GM12878 (cell line): ENCODE measurements around the gene RNF126.

Experiments used
- BHLHE40 ChIP-seq, 2 experiments: fragments of 450-650 bp in 1 of 2; IDR thresholded peaks; 2 replicates each; pipeline ENCODE4 v1.6.1; 2011 to 2017; ENCODE audit warnings: low read depth in 2 of 2, borderline replicate concordance in 1 of 2, improper control_type of control experiment in 1 of 2, low read length in 1 of 2, mild to moderate bottlenecking in 1 of 2
- CBX5 ChIP-seq: sonication (generic); IDR thresholded peaks from 2 replicates; pipeline ENCODE4 v1.6.1; 2016; ENCODE audit warnings: low read depth, moderate library complexity, mild to moderate bottlenecking, inconsistent platforms
- ELK1 ChIP-seq: IDR thresholded peaks from 2 replicates; pipeline ENCODE4 v1.6.1; 2012; ENCODE audit warnings: low read depth, low read length, improper control_type of control experiment
- EP300 ChIP-seq, 2 experiments: fragments of 150-350 bp in 1 of 2; IDR thresholded peaks; 2 replicates each; pipeline ENCODE4 v1.6.1; 2011 to 2012; ENCODE audit warnings: low read depth in 2 of 2, low read length in 2 of 2, borderline replicate concordance in 1 of 2, improper control_type of control experiment in 1 of 2, inconsistent platforms in 1 of 2; ENCODE audit not compliant: control insufficient read depth in 1 of 2
- MTA2 ChIP-seq: fragments of 450-650 bp; IDR thresholded peaks from 2 replicates; pipeline ENCODE4 v1.6.1; 2016; ENCODE audit warnings: low read depth, mild to moderate bottlenecking, moderate library complexity
- MYC ChIP-seq: IDR thresholded peaks from 2 replicates; pipeline ENCODE4 v1.6.1; 2011; ENCODE audit warnings: mild to moderate bottlenecking, low read length, moderate library complexity, inconsistent platforms; ENCODE audit not compliant: insufficient read depth, insufficient replicate concordance, insufficient read length, severe bottlenecking
- PBX3 ChIP-seq: IDR thresholded peaks from 2 replicates; pipeline ENCODE4 v1.6.1; 2011; ENCODE audit warnings: mild to moderate bottlenecking, low read depth, low read length, moderate library complexity; ENCODE audit not compliant: insufficient replicate concordance
- POLR2AphosphoS2 ChIP-seq: IDR thresholded peaks from 2 replicates; pipeline ENCODE4 v1.6.1; 2011; ENCODE audit warnings: low read depth, mild to moderate bottlenecking, low read length, improper control_type of control experiment, moderate library complexity
- ZNF687 ChIP-seq: fragments of 450-650 bp; IDR thresholded peaks from 2 replicates; pipeline ENCODE4 v1.6.1; 2017; ENCODE audit warnings: mild to moderate bottlenecking, moderate library complexity
- TF ChIP-seq, protein P1 (sequence below): IDR thresholded peaks from 2 replicates; pipeline ENCODE4 v1.6.1; 2012; ENCODE audit warnings: low read length, inconsistent platforms
- TF ChIP-seq, protein P2 (sequence below), 3 experiments: IDR thresholded peaks in 2 of 3; conservative IDR thresholded peaks in 1 of 3; 2 replicates each; pipeline ENCODE4 v1.5.1; 2011; ENCODE audit warnings: low read depth in 3 of 3, low read length in 3 of 3, mild to moderate bottlenecking in 3 of 3, control low read depth in 2 of 3, moderate library complexity in 2 of 3, inconsistent platforms in 1 of 3, mixed read lengths in 1 of 3; ENCODE audit not compliant: control insufficient read depth in 2 of 3, insufficient read depth in 1 of 3; ENCODE audit errors: extremely low read depth in 1 of 3
- TF ChIP-seq, protein P3 (sequence below): fragments of 450-650 bp; IDR thresholded peaks from 2 replicates; pipeline ENCODE4 v1.6.1; 2016; ENCODE audit warnings: mild to moderate bottlenecking, moderate library complexity, borderline replicate concordance
- TF ChIP-seq, protein P4 (sequence below): fragments of 450-650 bp; IDR thresholded peaks from 2 replicates; pipeline ENCODE4 v1.6.1; 2018; ENCODE audit warnings: mild to moderate bottlenecking, low read depth, moderate library complexity; ENCODE audit not compliant: partially characterized antibody

GRCh38 chr19:676007-676338, 13.0 kb upstream of the RNF126 start:
- TF ChIP-seq, protein P1, sequence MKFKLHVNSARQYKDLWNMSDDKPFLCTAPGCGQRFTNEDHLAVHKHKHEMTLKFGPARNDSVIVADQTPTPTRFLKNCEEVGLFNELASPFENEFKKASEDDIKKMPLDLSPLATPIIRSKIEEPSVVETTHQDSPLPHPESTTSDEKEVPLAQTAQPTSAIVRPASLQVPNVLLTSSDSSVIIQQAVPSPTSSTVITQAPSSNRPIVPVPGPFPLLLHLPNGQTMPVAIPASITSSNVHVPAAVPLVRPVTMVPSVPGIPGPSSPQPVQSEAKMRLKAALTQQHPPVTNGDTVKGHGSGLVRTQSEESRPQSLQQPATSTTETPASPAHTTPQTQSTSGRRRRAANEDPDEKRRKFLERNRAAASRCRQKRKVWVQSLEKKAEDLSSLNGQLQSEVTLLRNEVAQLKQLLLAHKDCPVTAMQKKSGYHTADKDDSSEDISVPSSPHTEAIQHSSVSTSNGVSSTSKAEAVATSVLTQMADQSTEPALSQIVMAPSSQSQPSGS, result no peak
- TF ChIP-seq, protein P2, sequence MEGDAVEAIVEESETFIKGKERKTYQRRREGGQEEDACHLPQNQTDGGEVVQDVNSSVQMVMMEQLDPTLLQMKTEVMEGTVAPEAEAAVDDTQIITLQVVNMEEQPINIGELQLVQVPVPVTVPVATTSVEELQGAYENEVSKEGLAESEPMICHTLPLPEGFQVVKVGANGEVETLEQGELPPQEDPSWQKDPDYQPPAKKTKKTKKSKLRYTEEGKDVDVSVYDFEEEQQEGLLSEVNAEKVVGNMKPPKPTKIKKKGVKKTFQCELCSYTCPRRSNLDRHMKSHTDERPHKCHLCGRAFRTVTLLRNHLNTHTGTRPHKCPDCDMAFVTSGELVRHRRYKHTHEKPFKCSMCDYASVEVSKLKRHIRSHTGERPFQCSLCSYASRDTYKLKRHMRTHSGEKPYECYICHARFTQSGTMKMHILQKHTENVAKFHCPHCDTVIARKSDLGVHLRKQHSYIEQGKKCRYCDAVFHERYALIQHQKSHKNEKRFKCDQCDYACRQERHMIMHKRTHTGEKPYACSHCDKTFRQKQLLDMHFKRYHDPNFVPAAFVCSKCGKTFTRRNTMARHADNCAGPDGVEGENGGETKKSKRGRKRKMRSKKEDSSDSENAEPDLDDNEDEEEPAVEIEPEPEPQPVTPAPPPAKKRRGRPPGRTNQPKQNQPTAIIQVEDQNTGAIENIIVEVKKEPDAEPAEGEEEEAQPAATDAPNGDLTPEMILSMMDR (IDR thresholded peaks at IDR 0.05 in 2 of 3, conservative IDR thresholded peaks at IDR 0.05 in 1 of 3; ENCODE audit: control insufficient read depth in 2 of 3, extremely low read depth in 1 of 3, insufficient read depth in 1 of 3, low read depth in 3 of 3, low read length in 3 of 3), result no peak
- TF ChIP-seq ZNF687, result no peak
- no peak for TF ChIP-seq CBX5
- TF ChIP-seq POLR2AphosphoS2, result no peak; the same call in 1 of the 2 replicates
- no peak for TF ChIP-seq ELK1
- no peak for TF ChIP-seq BHLHE40 (IDR thresholded peaks at IDR 0.05; ENCODE audit: borderline replicate concordance in 1 of 2, low read depth in 2 of 2, low read length in 1 of 2)
- no peak for TF ChIP-seq EP300 (IDR thresholded peaks at IDR 0.05; ENCODE audit: borderline replicate concordance in 1 of 2, control insufficient read depth in 1 of 2, low read depth in 2 of 2, low read length in 2 of 2)
- TF ChIP-seq PBX3, result no peak
- TF ChIP-seq, protein P3, sequence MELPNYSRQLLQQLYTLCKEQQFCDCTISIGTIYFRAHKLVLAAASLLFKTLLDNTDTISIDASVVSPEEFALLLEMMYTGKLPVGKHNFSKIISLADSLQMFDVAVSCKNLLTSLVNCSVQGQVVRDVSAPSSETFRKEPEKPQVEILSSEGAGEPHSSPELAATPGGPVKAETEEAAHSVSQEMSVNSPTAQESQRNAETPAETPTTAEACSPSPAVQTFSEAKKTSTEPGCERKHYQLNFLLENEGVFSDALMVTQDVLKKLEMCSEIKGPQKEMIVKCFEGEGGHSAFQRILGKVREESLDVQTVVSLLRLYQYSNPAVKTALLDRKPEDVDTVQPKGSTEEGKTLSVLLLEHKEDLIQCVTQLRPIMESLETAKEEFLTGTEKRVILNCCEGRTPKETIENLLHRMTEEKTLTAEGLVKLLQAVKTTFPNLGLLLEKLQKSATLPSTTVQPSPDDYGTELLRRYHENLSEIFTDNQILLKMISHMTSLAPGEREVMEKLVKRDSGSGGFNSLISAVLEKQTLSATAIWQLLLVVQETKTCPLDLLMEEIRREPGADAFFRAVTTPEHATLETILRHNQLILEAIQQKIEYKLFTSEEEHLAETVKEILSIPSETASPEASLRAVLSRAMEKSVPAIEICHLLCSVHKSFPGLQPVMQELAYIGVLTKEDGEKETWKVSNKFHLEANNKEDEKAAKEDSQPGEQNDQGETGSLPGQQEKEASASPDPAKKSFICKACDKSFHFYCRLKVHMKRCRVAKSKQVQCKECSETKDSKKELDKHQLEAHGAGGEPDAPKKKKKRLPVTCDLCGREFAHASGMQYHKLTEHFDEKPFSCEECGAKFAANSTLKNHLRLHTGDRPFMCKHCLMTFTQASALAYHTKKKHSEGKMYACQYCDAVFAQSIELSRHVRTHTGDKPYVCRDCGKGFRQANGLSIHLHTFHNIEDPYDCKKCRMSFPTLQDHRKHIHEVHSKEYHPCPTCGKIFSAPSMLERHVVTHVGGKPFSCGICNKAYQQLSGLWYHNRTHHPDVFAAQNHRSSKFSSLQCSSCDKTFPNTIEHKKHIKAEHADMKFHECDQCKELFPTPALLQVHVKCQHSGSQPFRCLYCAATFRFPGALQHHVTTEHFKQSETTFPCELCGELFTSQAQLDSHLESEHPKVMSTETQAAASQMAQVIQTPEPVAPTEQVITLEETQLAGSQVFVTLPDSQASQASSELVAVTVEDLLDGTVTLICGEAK, result no peak
- no peak for TF ChIP-seq MTA2
- TF ChIP-seq MYC, result no peak
- TF ChIP-seq, protein P4, sequence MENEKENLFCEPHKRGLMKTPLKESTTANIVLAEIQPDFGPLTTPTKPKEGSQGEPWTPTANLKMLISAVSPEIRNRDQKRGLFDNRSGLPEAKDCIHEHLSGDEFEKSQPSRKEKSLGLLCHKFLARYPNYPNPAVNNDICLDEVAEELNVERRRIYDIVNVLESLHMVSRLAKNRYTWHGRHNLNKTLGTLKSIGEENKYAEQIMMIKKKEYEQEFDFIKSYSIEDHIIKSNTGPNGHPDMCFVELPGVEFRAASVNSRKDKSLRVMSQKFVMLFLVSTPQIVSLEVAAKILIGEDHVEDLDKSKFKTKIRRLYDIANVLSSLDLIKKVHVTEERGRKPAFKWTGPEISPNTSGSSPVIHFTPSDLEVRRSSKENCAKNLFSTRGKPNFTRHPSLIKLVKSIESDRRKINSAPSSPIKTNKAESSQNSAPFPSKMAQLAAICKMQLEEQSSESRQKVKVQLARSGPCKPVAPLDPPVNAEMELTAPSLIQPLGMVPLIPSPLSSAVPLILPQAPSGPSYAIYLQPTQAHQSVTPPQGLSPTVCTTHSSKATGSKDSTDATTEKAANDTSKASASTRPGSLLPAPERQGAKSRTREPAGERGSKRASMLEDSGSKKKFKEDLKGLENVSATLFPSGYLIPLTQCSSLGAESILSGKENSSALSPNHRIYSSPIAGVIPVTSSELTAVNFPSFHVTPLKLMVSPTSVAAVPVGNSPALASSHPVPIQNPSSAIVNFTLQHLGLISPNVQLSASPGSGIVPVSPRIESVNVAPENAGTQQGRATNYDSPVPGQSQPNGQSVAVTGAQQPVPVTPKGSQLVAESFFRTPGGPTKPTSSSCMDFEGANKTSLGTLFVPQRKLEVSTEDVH, result no peak
